NCI-H226 (cell line): Measurements from ENCODE around the gene VLDLR.

Experiments
- DNase-seq: peaks from one replicate; pipeline ENCODE4 v3.0.0-alpha.2; 2015

VLDLR gene

DNA sequence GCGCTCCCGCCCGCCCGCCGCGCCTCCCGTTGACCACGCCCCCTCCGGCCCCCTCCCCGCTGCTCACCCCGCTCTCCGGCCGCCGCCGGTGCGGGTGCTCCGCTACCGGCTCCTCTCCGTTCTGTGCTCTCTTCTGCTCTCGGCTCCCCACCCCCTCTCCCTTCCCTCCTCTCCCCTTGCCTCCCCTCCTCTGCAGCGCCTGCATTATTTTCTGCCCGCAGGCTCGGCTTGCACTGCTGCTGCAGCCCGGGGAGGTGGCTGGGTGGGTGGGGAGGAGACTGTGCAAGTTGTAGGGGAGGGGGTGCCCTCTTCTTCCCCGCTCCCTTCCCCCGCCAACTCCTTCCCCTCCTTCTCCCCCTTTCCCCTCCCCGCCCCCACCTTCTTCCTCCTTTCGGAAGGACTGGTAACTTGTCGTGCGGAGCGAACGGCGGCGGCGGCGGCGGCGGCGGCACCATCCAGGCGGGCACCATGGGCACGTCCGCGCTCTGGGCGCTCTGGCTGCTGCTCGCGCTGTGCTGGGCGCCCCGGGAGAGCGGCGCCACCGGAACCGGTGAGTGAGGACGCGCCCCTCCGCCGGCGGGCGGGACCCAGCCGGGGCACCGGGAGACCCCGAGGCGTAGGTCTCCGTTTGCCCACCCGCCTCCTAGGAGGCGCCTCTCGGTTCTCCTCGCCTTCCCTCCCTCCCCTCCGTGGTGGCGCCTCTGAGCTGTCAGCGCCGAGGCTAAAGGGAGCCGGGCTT, at the start of gene VLDLR:
Gene VLDLR (plus strand): TSS at position 66 of the 739 bp plus-strand sequence. CDS start 403 bp downstream, at position 469.
- DNase-seq, result peak; percentile 26

DNA sequence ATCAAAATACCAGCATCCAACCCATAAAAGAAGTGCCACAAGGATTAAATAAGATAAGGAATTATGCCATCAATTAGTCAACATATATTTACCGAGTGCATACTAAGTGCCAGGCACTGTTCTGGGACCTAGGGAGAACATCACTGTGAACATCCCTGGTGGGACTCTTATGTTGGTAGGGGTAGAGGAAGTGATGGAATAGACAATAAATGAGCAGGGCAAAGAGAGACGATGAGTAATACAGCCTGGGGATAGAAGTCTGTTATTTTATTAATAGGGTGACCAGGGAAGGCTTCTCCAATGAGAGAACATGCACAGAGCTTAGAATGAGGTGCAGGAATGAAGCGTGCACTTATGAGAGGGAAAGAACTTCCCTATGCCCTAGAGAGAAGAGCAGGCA, 47.4 kb upstream of the VLDLR start:
- DNase-seq, result peak; percentile 23

DNA sequence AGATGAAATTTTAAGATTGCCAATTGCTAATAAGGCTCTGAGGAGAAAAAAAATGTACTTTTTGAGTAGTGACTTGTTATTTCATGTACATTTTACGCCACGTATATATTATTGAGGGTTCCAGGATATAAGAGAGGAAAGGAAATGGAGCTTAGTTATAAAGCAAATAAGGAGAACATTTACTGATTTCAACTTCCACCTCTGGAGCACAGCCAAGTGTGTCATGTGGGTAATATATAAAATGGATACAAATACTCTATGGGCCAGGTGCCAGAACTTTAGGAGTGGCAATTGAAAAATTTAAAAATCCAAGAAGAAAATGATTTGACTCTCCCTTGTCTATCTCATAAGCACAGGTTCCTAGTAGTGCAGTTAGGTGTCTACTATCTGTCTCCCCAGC, 45.0 kb upstream of the VLDLR start:
- no peak for DNase-seq

DNA sequence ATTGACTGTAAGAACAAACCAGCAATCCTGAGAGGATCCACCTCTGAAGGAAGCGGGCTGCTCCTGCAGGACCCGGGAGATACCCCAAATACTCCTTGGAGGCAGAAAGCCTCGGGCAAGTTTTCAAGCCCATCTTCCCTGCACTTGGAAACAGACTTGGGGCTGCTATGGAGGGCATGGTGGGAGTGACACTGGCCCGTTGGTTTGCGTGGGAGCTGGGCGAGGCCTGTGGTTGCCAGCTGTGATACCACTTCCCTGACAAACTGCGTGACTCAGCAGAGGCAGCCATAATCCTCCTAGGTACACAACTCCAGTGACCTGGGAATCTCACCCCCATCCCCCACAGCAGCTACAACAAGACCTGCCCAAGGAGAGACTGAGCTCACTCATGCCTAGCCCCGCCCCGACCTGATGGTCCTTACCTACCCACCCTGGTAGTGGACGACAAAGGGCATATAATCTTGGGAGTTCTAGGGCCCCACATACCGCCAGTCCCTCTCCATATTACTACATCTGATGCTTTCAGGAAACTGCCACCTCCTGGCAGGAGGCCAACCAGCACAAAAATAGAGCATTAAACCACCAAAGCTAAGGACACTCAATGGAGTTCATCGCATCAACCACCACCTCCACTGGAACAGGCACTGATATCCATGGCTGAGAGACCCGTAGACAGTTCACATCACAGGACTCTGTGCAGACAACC, 38.1 kb upstream of the VLDLR start:
- peak; percentile 20 for DNase-seq

DNA sequence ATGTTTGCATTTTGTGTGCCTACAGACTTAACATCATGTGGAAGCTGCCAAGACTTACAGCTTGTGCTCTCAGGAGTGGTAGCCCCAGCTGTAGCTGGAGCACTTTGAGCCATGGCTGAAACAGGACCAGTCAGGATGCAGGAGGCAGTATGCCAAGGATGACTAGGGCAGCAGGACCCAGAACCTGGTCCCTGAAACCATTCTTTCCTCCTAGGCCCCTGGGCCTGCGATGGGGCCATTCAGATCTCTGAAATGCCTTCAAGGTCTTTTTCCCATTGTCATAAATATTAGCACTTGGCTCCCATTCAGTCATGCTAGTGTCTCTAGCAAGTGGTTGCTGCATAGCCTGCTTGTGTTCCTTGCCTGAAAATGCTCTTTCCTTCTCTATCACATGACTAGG, 29.6 kb upstream of the VLDLR start:
- DNase-seq, result no peak

DNA sequence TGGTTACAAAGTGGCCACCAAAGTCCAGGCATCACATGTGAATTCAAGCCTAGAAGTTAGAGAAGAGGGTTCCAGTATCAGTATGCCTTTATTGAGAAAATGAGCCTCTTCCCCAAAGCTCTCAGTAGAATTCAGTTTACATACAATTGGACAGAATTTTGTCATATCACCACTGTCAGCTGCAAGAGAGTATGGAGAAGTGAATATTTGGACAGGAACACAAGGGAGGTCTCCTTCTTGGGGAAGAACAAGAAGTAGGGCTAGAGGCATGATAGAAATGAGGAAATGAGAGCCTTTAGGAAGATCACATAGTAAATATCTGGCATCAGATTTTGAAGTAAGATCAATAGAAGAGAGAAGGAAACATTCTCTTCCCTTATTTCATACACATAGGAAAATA, 27.8 kb upstream of the VLDLR start:
- no peak for DNase-seq

DNA sequence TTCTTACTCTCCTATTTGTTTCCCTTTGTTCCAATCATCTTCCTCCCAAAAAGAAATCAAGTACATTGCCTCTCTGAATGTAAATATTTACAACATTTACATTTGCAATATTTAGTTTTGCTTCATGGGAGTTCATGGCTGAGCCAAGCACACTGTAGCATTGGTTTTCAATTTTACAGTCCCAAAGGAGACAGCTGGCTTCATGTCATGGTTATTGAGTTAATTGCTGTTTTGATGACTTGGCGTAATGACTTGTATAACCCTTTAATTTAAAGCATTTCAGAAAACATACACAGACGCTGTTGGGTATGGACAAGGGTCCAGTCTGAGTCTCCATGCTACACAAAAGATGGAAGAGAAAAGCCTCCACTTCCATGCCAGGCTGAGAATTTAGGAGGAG, 25.6 kb upstream of the VLDLR start:
- DNase-seq, result no peak

DNA sequence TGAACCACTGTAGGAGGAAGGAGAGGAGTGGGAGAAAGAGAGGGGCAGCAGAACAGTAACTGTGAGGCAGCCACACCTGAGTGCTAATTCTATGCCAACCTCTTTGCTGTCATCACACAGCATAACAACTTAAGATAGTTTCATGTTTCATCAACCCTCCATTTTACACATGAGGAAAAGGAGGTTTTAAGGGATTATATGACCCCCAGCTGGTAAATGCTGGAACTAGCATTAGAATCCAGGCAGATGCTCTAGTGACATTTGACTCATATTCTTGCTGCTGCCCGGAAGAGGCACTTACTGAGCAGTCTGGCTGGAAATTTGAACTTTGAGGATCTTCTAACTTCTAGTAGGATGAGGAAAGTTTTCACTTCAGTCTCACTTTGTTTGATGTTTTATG, 24.1 kb upstream of the VLDLR start:
- DNase-seq, result no peak

DNA sequence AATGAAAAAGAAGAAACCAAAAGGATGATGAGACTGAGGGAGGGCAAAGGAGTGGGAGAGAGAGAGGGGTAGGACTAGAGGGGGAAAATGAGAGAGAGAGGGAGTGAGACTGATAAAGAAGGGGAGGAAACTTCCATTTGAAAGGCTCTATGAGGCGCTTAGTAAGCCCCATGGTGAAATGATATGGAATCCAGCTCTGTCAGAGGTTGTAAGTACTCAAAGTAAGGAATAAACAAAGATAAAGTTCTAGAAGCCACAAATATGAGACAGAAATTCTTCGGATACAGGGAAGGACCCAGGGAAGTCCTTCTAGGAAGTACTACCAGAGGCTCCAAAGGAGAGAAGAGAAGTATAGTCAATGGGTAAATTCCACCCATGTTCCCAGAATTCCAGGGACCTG, 21.7 kb upstream of the VLDLR start:
- DNase-seq, result peak; percentile 69

DNA sequence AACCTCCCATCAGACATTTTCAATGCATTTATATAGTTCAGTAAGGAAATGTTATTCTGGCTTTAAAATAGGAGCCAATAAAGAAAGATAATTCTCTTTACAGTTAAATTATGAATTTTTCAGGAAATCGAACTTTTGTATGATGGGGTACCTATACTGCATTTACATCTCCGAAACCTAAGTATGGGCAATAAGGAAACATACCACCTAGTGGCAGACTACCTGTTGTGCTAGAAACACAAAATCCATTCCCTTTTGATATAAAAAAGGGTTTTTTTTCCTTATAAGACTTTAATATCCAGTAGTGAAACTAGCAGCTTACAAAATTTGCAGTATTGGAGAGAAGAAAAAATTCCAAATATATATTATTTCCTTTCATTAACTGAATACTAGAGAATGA, 21.3 kb upstream of the VLDLR start:
- DNase-seq, result no peak

DNA sequence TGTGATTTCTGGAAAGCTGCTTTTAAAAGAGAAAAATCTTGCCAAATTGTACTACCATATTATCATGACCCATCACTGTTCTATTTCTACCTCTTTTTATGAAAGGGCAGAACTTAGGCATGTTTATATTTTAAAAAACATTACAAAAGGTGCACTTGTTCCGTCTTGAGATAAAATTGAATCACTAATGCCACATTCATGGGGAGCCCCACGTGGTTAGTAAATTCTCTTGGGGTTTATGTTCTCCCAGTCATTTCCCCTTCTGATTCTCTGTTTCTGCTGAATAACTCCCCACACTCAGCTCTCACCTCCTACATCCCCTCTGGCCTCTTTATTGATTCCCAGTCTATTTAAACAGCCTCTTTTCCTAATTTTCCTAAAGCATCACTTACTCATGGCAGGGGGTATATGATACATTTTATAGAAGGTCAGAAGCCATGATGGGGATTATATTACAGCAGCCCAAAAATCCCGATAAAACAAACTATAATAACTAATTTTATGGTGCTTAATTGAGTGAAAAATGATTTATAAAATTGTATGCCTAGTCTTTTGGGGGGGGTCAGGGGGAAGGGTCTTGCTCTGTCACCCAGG, 19.7 kb upstream of the VLDLR start:
- DNase-seq, result no peak

DNA sequence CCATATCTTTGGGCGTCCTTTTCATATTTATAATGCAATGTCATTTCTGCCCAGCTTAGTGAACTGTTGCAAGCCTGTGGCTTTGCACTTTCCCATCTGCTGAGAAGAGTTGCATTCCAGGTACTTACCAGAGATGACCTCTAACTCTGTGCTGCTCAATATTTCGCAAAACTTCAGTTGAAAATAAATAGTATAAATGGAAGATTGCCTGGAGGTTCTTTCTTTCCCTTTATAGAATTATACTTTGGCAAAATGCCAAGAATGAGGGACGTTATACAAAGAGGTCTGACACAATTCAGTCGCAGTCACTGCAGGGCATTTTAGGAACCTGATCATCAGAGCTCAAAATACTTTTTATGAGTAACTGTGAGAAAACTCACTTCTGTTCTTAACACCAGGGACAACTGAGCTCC, 18.9 kb upstream of the VLDLR start:
- peak; percentile 76 for DNase-seq

DNA sequence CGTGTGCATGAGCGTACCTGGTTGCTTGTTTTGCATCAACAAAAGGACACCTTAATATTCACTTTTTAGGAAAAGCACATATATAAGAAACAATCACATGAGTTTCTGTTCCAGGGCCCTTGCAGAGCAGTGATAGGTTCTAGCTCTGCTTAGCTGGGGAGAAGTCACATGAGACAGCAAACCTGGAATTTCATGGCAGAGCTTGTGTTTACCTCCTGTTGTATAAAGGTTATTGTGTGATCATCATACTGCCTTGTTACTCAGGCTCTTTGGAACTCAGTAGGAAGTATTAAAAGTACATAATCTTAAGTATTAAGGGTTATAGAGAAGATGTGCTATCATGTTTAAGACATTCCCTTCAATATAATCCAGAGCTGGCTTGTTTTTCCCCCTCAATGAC, 18.0 kb upstream of the VLDLR start:
- no peak for DNase-seq

DNA sequence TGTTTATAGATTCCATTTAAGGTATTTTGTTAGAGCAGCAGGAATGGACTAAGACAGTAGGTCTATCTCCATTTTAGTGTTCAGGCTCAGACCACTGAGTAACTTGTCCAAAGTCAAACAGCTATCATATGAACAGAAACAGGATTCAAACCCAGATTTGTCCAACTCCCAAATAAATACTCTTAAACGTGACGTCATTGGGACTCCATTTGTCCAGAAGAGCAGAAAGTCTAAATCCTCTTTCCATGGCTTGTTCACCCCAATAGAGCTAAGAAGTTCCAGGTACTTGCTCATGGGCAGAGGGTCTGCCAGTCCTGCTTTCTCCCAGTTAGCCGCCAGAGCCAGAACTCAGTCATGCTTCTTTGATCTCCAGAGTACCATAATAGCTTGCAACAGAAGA, 16.3 kb upstream of the VLDLR start:
- no peak for DNase-seq

DNA sequence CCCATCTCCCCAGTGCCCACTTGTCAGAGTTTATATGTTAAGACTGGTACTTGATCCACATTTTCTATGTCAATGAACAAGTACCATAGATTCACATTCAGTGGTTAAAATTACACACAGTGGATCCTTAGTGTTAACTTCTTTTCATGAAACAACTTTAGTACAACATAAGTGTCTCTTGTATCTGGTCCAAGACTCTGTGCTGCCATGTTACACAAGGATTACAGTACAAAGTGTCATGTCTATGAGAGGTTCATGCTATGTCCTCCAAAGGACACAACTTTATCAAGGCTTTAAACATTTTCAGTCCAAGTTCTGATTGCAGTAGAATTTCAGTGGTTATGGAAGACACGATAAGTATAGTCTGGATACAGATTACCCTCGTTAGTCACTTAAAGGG, 13.3 kb upstream of the VLDLR start:
- DNase-seq, result no peak

DNA sequence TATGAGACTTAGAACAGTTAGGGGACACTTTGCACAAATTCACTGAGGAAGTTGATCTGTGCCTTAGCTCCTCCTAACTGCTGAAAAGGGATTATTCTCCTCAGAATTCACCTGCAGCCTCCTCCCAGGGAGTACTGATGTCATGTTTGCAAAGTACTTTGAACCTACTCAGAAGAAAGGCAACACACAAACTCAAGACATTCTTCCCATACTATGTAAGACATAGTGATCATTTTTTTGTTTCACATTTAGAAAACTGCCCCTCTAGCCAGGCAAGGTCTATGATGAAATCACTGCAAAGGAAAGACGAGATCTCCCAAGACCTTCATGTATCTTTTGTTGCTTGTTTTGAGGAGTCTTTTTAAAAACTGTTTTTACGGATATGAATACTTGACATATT, 10.6 kb upstream of the VLDLR start:
- DNase-seq, result peak; percentile 12

DNA sequence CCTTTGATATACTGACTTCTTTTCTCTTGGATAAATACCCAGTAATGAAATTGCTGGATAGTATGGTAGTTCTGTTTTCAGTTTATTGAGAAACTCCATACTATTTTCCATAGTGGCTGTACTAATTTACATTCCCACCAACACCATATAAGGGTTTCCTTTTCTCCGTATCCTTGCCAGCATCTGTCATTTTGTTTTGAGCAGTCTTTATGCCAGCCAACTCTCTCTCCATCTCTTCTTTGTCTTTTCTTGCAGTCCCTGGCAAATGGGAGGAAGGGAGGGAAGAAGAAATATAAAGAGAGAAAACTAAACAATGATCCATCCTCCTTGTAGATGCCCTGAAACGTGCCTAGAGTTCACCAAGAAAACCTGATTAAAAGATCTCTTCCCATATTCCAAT, 9.6 kb upstream of the VLDLR start:
- DNase-seq, result no peak

DNA sequence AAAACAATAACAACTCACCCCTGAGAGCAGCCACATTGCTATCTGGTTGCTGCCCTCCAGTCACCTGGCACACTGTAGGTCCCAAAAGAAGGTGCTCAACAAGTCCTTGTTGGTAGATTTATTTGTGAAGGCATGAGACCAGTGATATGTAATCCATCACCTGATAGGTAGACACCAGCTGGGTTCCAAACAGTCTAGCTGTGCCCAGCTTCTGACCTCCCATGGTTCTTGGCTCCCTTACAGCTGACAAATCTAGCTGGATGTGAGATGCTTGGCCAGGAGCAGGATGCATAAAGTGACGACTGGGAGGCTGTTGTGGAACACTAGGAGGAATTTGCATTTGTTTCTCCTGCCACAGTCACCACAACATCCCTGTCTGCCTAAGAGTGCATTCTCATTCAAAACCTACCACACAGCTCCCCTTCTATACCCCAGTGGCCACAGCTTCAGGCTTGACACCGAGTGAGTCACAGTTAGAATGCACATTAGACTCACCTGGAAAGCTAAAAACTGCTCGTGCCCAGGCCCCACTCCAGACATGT, 7.8 kb upstream of the VLDLR start:
- DNase-seq, result no peak

DNA sequence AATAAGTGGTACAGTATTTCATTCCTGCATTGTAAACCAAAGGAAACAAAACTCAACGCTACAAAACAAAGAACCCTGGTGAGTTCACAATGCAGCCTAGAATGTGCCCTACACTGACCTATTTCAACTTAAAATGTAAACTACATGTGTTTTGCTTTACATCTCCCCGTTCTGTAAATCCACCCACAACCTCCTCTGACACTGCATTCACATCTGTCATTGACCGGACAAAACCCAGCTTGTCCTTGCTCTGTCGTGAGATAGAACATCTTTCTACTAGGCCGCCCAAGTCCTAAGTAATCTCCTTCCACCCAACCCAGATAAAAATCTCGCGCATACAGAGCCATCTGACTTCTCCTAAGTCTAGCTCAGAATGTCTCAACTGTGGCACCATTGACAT, 6.1 kb upstream of the VLDLR start:
- no peak for DNase-seq

DNA sequence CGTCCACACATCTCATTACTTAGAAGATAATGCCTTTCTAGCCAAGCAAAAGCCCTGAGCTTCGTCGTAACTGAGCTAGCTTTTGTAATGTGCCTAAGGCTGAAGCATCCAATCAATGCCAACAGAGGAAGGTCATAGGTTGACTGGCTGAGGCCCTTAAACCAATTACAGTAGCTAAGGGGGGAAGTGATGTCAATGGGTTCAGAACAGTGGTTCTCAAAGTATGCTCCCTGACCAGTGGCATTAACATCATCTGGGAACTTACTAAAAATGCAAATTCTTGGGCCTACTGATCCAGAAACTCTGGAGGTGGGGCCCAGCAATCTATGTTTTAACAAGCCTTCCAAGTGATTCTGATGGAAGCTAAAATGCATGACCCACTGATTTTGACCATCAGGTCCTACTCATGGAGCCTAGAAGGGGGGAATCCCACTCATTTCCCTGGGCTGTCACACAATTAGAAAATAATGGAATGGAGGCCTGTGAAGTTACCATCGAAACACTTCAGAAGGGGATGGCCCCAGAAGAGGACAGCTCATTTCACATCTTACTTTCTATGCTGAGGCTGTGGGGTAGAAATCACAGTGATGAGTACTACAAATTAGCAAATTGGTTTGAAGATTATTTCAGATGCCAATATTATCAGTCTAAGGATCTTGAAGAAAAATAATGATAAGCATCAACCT, 4.8 kb upstream of the VLDLR start:
- DNase-seq, result no peak

DNA sequence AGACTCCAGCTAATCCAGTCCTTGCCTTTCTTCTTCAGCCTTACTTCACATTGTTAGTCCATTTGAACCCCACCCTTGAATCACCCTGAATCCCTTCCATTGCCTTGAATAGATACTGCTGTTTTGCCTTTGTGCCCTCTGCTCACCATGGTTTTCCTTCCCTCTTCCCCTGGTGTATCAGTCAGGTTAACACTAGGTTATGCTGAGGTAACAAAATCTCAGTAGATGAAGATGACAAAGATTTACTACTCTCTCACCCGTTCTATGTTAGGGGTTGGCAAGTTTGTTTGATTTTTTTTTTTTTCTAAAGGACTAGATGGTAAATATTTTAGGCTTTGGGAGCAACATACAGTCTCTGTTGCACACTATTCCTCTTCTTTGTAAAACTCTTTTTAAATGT, 3.3 kb upstream of the VLDLR start:
- no peak for DNase-seq

DNA sequence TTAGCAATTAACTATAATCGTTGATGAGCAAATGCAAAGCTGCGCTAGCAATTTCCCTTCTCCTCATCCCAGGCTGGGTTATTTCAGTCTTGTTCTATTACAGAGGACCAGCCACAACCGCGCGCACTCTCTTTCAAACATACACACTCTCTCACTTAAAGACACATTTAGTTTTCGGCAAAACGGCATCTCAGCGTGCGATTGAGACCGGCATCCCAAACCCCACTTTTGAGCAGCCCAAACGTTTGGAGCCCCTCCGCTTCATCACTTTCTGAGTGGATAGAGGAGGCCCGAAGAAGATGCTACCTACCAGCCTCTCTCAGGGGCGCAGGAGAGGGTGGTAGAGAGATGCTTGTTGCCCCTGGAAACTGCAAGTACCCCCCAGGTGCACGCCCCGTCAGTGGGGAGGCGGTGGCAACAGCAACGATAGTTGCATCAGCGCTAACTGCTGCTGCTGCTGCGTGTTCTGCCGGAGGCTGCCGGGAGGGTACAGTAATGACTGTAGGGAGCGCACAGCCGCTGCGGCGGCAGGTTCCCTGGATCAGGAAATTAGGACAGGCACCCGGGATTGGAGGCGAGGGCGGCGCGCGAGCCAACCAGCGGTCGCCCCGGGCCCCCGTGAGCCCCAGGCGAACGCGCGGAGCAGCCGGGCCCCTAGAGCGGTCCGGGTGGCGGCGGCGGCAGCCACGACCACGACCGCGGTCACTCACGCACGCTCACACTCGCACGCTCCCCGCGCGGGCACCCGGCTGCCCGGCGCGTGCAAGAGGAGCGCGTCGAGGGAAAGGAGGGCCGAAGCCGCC, 467 bp upstream of the VLDLR start:
- DNase-seq, result peak; percentile 85
